ENCODE results near the gene FFAR4.

DNA sequence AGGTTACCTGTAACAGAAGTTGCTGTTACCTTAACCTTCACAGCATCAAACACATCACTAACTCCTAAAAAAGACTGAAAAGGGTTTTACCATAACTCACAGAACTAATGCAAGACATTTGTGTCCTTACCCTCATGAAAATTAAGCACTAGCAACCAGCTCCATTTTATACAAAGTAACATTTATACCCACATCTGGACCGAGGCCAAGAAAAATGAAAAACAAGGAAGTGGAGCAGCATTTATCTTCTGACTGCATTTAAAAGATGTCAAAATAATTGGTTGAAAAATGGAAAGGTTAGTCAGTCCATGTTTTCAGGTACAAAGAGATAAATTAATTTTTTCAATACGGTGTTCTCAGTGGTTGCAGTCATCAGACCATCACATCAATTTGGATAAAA lies 37.7 kb downstream of the FFAR4 start:
- TF ChIP-seq, protein P1, sequence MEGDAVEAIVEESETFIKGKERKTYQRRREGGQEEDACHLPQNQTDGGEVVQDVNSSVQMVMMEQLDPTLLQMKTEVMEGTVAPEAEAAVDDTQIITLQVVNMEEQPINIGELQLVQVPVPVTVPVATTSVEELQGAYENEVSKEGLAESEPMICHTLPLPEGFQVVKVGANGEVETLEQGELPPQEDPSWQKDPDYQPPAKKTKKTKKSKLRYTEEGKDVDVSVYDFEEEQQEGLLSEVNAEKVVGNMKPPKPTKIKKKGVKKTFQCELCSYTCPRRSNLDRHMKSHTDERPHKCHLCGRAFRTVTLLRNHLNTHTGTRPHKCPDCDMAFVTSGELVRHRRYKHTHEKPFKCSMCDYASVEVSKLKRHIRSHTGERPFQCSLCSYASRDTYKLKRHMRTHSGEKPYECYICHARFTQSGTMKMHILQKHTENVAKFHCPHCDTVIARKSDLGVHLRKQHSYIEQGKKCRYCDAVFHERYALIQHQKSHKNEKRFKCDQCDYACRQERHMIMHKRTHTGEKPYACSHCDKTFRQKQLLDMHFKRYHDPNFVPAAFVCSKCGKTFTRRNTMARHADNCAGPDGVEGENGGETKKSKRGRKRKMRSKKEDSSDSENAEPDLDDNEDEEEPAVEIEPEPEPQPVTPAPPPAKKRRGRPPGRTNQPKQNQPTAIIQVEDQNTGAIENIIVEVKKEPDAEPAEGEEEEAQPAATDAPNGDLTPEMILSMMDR (conservative IDR thresholded peaks at IDR 0.05; ENCODE audit: low read depth, low read length): no peak
- TF ChIP-seq NFE2L2 (IDR thresholded peaks at IDR 0.05; ENCODE audit: low read depth, low read length) (no peak), CEBPB (IDR thresholded peaks at IDR 0.05; ENCODE audit: low read depth, low read length) (no peak), MAZ (IDR thresholded peaks at IDR 0.05; ENCODE audit: borderline replicate concordance, low read depth, low read length) (no peak), SMC3 (IDR thresholded peaks at IDR 0.05; ENCODE audit: low read depth, low read length) (no peak), POLR2A (IDR thresholded peaks at IDR 0.05; ENCODE audit: low read depth, low read length) (no peak), FOS (IDR thresholded peaks at IDR 0.05; ENCODE audit: low read depth, low read length) (no peak), RAD21 (IDR thresholded peaks at IDR 0.05; ENCODE audit: low read length) (no peak), RFX5 (IDR thresholded peaks at IDR 0.05; ENCODE audit: low read depth, low read length) (no peak), BHLHE40 (IDR thresholded peaks at IDR 0.05; ENCODE audit: low read depth, low read length) (no peak), CHD1 (IDR thresholded peaks at IDR 0.05; ENCODE audit: low read depth, low read length) (no peak), MAFK (IDR thresholded peaks at IDR 0.05; ENCODE audit: low read depth, low read length) (no peak)
- TF ChIP-seq, protein P2, sequence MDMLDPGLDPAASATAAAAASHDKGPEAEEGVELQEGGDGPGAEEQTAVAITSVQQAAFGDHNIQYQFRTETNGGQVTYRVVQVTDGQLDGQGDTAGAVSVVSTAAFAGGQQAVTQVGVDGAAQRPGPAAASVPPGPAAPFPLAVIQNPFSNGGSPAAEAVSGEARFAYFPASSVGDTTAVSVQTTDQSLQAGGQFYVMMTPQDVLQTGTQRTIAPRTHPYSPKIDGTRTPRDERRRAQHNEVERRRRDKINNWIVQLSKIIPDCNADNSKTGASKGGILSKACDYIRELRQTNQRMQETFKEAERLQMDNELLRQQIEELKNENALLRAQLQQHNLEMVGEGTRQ (IDR thresholded peaks at IDR 0.05; ENCODE audit: low read depth, low read length): no peak
- TF ChIP-seq, protein P3, sequence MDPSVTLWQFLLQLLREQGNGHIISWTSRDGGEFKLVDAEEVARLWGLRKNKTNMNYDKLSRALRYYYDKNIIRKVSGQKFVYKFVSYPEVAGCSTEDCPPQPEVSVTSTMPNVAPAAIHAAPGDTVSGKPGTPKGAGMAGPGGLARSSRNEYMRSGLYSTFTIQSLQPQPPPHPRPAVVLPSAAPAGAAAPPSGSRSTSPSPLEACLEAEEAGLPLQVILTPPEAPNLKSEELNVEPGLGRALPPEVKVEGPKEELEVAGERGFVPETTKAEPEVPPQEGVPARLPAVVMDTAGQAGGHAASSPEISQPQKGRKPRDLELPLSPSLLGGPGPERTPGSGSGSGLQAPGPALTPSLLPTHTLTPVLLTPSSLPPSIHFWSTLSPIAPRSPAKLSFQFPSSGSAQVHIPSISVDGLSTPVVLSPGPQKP (IDR thresholded peaks at IDR 0.05; ENCODE audit: borderline replicate concordance, low read depth, low read length): no peak
